ENCODE data around the gene TCF4. TPM values are rescaled to one million over a fixed set of nuclear protein-coding genes. Genes with fewer than 3 reads are reported as not detected.

The TCF4 gene
- total RNA-seq, 1 experiment from 2014 or later, result 37.3 TPM

- Histone ChIP-seq H3K4me3 (no peak overlapping the region), H3K27me3 (no peaks in the 10 kb centered on the region), H3K36me3 (no peaks in the 10 kb centered on the region), H3K27ac (no peak overlapping the region), H3K9me3 (replicated peaks) (no peaks in the 10 kb centered on the region), H3K4me1 (no peaks in the 10 kb centered on the region)
- DNase-seq, result no peak
These were observed 96.4 kb downstream of the TCF4 start for GRCh38 chr18:55491616-55492015.

- Histone ChIP-seq H3K4me3 (no peak overlapping the region), H3K9me3 (replicated peaks) (no peaks in the 10 kb centered on the region), H3K27me3 (no peaks in the 10 kb centered on the region), H3K4me1 (no peaks in the 10 kb centered on the region), H3K27ac (no peak overlapping the region), H3K36me3 (no peaks in the 10 kb centered on the region)
- no peak for DNase-seq
These were observed 98.7 kb downstream of the TCF4 start for GRCh38 chr18:55489034-55489986.

DNA sequence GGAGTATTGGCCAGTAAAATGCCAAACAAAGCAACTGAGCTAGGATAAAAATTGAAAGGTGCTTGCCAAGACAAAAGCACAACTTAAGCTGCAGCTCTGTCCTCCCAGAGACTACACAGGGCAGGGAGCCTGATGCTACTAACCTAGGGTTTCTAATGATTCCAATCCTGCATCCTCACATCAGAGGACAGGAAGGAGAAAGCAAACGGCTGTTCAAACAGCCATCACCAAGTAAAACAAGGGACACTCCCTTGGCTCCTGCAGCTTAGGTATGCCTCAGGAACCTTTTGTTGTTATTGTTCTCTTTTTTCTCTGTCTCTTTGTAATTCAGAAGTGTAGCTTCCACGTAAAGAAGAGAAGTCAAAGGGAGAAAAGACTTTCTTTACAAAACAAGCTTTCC lies 99.5 kb downstream of the TCF4 start:
- no peak overlapping the region for H3K4me3 ChIP-seq
- H3K27ac ChIP-seq, result no peak overlapping the region
- no peak for DNase-seq
- no peaks in the 10 kb centered on the region for H3K4me1 ChIP-seq
- no peaks in the 10 kb centered on the region for H3K27me3 ChIP-seq
- no peaks in the 10 kb centered on the region for H3K9me3 ChIP-seq (replicated peaks)
- no peaks in the 10 kb centered on the region for H3K36me3 ChIP-seq

GRCh38 chr18:55487997-55488396 lies 100.0 kb downstream of the TCF4 start:
- no peak overlapping the region for H3K27ac ChIP-seq
- no peaks in the 10 kb centered on the region for H3K36me3 ChIP-seq
- no peak overlapping the region for H3K4me3 ChIP-seq
- no peaks in the 10 kb centered on the region for H3K27me3 ChIP-seq
- no peaks in the 10 kb centered on the region for H3K9me3 ChIP-seq (replicated peaks)
- H3K4me1 ChIP-seq, result no peaks in the 10 kb centered on the region
- DNase-seq, result no peak

- no peaks in the 10 kb centered on the region for H3K4me1 ChIP-seq
- no peaks in the 10 kb centered on the region for H3K36me3 ChIP-seq
- no peak for DNase-seq
- H3K27ac ChIP-seq, result no peak overlapping the region
- H3K9me3 ChIP-seq (replicated peaks), result no peaks in the 10 kb centered on the region
- no peaks in the 10 kb centered on the region for H3K27me3 ChIP-seq
- H3K4me3 ChIP-seq, result no peak overlapping the region
These were observed 101.1 kb downstream of the TCF4 start for GRCh38 chr18:55486936-55487335.

DNA sequence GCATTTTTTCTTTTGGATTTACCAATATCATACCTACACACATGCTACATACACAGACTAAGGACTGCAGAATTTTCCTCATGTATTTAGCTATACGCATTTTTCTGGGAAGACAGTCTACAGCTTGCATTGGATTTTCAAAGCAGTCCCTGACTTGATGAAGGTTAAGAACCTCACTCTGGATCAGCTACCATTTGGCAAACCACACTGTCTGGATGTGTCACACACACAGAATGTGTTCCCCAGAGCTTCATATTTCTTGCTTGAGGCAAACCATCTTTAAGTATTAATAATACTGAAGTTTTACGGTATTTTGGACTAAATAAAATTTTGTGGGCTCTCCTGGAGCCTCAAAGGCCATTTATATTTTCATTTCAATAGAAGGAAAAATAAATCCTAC lies 102.3 kb downstream of the TCF4 start:
- Histone ChIP-seq H3K36me3 (no peaks in the 10 kb centered on the region), H3K27me3 (no peaks in the 10 kb centered on the region), H3K27ac (no peak overlapping the region), H3K4me1 (no peaks in the 10 kb centered on the region), H3K9me3 (replicated peaks) (no peaks in the 10 kb centered on the region), H3K4me3 (no peak overlapping the region)
- no peak for DNase-seq

DNA sequence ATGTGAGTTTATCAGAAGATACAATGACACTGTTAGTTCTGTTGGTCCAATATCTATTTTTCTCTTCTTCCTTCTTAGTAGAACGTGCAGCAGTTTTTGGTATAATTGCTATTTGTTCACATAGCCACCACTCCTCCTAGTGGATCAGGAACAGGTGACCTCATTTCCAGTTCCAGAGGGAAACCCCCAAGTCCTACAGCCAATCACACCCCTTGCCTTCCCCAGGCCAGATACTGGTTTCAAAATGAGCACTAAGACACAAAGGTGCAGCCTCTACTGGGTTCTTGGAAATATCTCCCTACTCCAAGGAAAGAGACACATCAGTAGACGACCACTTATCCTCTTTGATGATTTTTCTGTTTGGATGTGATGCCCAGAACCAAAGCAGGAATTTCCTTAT lies 103.2 kb downstream of the TCF4 start:
- no peaks in the 10 kb centered on the region for H3K27me3 ChIP-seq
- H3K27ac ChIP-seq, result no peak overlapping the region
- no peak overlapping the region for H3K4me3 ChIP-seq
- H3K4me1 ChIP-seq, result no peaks in the 10 kb centered on the region
- no peaks in the 10 kb centered on the region for H3K9me3 ChIP-seq (replicated peaks)
- no peak for DNase-seq
- H3K36me3 ChIP-seq, result no peaks in the 10 kb centered on the region

GRCh38 chr18:55483266-55483871 lies 104.6 kb downstream of the TCF4 start:
- Histone ChIP-seq H3K4me1 (no peaks in the 10 kb centered on the region), H3K4me3 (no peak overlapping the region), H3K27me3 (no peaks in the 10 kb centered on the region), H3K9me3 (replicated peaks) (no peaks in the 10 kb centered on the region), H3K27ac (no peak overlapping the region), H3K36me3 (no peaks in the 10 kb centered on the region)
- DNase-seq, result no peak

- peak; percentile 17 to 25 for DNase-seq
- no peaks in the 10 kb centered on the region for H3K9me3 ChIP-seq (replicated peaks)
- peak overlapping the region; percentile 19; the same call in 1 of the 2 replicates for H3K27ac ChIP-seq
- H3K27me3 ChIP-seq, result no peaks in the 10 kb centered on the region
- no peaks in the 10 kb centered on the region for H3K4me1 ChIP-seq
- no peak overlapping the region for H3K4me3 ChIP-seq
- no peaks in the 10 kb centered on the region for H3K36me3 ChIP-seq
These were observed 108.2 kb downstream of the TCF4 start for GRCh38 chr18:55479656-55480420.

GRCh38 chr18:55477860-55478581 lies 110.0 kb downstream of the TCF4 start:
- Histone ChIP-seq H3K36me3 (no peaks in the 10 kb centered on the region), H3K27ac (no peak overlapping the region), H3K4me1 (no peaks in the 10 kb centered on the region), H3K4me3 (no peak overlapping the region), H3K27me3 (no peaks in the 10 kb centered on the region), H3K9me3 (replicated peaks) (no peaks in the 10 kb centered on the region)
- no peak for DNase-seq

DNA sequence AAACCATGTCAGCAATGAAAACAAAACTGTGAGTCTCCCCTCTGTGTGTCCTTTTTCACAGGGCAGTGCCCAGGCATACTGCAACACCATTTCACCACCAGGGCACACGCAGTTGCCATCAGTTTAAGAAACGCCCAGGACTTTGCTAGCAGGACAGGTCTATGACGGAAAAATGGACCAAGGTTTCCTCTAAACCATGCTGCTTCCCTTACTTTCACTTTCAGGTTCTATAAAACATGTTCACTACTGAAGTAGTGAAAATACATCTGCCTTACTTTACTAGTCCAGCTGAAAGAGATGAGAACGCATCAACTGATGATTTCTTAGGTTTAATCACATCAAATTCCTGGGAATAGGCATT lies 110.5 kb downstream of the TCF4 start:
- Histone ChIP-seq H3K36me3 (no peaks in the 10 kb centered on the region), H3K4me1 (no peaks in the 10 kb centered on the region), H3K27me3 (no peaks in the 10 kb centered on the region), H3K27ac (no peak overlapping the region), H3K9me3 (replicated peaks) (no peaks in the 10 kb centered on the region), H3K4me3 (no peak overlapping the region)
- DNase-seq, result no peak

DNA sequence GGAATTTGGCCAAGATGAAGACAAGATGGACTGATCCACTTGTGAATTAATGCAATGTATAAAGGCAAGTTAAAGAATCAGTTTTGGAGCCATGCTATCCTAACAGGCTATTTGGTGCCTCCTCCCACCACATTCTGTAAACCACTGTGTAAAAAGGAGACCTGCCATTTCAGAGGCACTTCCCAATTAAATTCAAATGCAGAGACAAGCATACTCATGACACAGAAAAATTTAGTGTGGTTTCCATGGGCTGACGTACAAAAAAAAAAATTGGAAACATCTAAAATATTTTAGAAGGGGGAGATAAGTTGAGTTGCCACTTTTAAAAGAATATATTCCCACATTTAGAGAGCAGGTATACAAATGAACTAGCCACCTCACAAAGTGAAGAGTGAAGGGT lies 112.1 kb downstream of the TCF4 start:
- Histone ChIP-seq H3K27ac (no peak overlapping the region), H3K4me1 (no peaks in the 10 kb centered on the region), H3K27me3 (no peaks in the 10 kb centered on the region), H3K9me3 (replicated peaks) (no peaks in the 10 kb centered on the region), H3K36me3 (no peaks in the 10 kb centered on the region), H3K4me3 (no peak overlapping the region)
- DNase-seq, result no peak

DNA sequence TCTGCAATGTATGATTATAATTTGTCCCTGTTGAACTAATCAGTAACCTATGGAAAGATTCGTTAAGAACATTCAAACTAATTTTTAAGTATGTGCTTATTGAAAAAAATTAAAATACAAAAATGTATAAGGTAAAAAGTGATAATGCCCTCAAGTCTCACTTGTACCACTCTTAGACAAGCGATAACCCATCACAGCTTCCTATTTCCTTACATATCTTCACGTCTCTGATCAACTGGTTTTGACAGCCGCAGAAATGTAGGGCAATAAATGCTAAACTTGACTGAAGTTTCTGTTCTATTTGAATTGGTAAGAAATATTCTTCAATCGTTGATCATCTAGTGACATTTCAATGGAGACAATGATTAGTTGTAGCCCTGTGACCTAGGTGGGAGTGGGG lies 112.5 kb downstream of the TCF4 start:
- no peak for DNase-seq
- H3K4me1 ChIP-seq, result no peaks in the 10 kb centered on the region

GRCh38 chr18:55473560-55473959 lies 114.4 kb downstream of the TCF4 start:
- H3K4me3 ChIP-seq, result no peak overlapping the region
- no peak for DNase-seq
- no peaks in the 10 kb centered on the region for H3K9me3 ChIP-seq (replicated peaks)
- H3K27me3 ChIP-seq, result no peaks in the 10 kb centered on the region
- no peaks in the 10 kb centered on the region for H3K36me3 ChIP-seq
- no peaks in the 10 kb centered on the region for H3K4me1 ChIP-seq
- no peak overlapping the region for H3K27ac ChIP-seq

More for the DNA sequence above, 112.5 kb downstream of the TCF4 start:
- Histone ChIP-seq H3K36me3 (no peaks in the 10 kb centered on the region), H3K9me3 (replicated peaks) (no peaks in the 10 kb centered on the region), H3K27ac (no peak overlapping the region), H3K4me3 (no peak overlapping the region), H3K27me3 (no peaks in the 10 kb centered on the region)

Data from SJCRH30 (cell line).